HL-60/S4 treated with phorbol 12-myristate 13-acetate at 8.2 ng/mL for 4 days and 3 days (cell line): ENCODE data around the gene DOK3.

Experiments
- in situ Hi-C: fragments of 300-500 bp; cut with MboI; formaldehyde crosslinking; loops from 2 replicates; pipeline ENCODE4 v1.15.0; 2022; ENCODE audit warnings: low sequenced_read_pairs

The DOK3 gene

GRCh38 chr5:177484902-177485549, 24.6 kb downstream of the DOK3 start:
- in situ Hi-C loops = no loop called here

DNA sequence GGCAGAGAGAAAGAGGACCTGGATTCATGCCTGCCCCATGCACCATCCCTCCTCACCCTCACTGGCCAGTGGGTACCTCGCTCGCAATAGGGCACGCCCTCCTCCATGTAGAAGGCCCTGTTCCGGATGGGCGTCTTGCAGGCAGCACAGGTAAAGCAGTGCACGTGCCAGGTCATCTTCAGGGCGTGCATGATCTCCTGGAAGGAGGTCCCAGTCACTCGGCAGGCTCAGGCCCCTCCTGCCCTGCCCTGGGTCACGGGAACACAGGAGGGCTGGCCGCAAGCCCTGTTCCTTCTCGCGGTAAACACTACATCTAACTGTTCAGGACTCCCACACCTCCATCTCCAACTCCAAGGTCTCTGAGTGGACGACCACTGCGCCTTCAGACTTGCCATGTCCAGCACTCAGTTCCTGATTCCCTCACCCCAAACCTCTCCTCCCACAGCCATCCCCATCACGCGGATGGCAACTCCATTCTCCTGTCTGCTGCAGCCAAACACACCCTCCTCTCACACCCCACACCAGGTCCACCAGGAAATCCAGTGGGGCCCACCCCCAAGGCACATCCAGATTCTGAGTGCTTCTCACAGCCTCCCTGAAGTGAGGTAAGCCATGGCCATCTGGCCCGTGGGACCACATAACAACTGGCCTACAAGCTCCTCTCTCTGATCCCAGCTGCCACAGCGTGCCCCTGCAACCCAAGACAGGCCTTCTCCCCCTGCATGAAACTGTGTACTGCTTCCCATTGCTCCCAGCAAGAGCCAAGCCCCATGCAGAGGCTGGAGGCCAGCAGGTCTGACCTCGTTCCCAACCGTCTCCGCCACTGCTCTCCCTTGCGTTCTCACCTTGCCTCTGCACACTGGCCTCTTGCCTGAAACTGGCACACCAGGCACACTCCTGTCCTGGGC, 25.4 kb downstream of the DOK3 start:
- in situ Hi-C loops = no loop called here

DNA sequence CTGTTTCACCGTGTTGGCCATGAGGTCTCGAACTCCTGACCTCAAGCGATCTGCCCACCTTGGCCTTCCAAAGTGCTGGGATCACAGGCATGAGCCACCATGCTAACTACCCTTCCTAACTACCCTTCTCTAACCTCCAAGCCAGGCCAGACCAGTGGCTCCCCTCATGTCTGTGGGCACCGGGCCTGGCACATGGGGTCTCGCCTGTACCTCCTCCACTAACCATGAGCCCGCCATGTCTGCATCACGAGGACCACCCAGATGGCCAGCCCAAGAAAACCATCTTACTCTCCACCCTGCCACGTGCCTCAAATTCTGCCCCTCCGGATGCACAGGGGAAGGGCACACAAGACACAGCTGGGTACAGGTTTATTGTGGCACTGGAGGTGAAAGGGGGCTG, 26.6 kb downstream of the DOK3 start:
- in situ Hi-C loops = no loop called here

DNA sequence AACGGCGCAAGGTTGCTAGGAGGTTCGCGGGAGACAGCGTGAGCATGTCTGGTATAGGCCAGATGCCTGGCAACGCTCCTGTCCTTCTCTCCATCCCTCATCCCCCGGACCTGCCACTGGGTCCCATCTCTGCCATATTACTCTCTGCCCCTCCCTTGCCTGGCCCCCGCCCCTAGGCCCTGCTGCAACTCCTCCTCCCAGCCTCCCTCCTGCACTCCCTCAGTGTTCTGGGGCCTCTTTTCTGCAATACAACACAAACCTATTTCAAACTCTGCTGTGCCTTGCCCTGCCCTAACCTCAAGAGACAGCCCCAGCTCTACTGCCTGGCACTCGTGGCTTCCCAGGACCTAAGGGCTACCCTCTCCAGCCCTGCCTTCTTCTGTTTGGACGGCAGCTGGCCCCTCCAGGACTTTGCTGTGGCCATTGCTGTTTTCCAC, 27.2 kb downstream of the DOK3 start:
- in situ Hi-C loops = no loop called here

DNA sequence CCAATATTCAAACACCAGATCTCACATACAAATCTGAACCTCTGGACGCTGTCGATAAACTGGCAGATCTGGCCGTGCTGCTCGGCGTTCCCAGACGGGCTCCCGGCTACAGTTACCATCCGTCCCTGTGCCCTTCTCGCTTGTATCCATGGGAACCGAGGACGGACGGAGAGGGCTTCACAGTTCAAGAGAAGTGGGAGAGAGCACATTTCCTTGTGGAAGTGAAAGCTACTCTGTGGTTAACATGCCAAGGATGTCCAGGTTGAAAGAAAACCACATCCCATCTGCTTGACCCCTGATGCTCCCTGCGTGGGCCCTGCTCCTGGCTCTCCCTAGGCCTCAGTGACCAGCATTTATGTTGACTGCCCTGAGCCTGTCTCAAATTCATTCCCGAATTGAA, 29.9 kb downstream of the DOK3 start:
- in situ Hi-C loops = no loop called here

- in situ Hi-C loops = no loop called here
These were observed 30.6 kb downstream of the DOK3 start for GRCh38 chr5:177478711-177479646.

GRCh38 chr5:177477701-177478477, 31.7 kb downstream of the DOK3 start:
- in situ Hi-C loops = no loop called here

- in situ Hi-C loops = no loop called here
These were observed 32.9 kb downstream of the DOK3 start for GRCh38 chr5:177476531-177477233.

DNA sequence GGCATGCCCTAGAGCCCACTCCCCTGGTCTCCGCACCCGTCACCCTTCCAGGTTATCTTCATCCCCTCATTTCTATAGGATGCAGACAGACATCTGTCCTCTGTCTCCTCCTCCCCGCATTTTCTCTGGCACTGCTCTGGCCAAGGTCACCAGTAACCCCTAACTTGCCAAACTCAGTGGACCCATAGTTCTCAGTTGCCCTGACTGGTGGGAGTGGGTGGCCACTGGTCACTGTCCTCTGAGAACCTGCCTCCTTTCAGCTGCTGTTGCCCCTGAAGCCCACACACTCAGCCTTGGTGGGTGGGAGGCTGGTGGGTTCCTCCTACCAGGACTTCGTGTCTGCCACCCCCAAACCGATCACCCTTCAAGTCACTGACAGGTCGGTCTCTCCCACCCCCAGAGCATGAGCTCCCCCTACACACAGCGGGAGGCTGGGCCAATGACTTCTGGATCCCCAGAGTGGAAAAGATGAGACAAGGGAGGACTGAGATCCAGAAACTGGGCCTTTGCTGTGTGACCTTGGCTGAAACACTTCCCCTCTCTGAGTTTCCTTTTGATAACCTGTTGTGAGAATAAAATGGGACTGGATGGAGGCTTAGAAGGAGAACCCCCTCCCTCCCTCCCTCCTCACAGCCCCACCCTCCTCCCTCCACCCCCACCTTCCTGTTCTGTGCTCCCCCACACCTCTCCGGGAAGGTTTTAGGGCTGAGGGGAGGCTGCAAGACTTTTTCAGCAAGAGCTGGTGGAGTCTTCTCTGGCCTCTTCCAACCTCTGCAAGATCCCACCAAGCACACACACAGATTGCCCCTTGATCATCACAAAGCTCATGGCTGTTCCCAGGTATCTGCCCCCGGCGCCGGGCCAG, 33.8 kb downstream of the DOK3 start:
- in situ Hi-C loops = no loop called here

- in situ Hi-C loops = no loop called here
These were observed 34.6 kb downstream of the DOK3 start for GRCh38 chr5:177474846-177475562.

DNA sequence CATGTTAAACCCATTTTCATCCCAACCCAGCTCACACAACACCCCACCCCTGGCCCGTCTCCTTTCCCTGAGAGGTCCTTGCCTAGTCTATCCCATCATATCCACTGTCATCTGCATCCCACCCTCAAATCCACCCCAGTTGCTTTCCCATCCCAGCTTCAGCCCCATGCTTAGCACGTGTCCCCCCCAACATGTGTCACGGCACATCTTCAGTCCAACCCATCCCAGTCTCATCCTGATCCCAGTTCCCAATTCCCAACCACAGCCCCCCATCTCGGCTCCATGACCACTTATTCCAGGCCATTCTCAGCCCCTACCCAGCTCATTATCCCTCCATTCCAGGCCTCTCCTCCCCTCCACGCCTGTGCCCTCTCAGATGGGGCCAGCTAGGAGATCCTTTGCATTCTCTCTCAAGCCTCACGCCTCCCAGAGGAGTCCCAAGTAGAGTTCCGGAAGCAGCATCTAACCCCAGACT, 35.6 kb downstream of the DOK3 start:
- in situ Hi-C loops = no loop called here

DNA sequence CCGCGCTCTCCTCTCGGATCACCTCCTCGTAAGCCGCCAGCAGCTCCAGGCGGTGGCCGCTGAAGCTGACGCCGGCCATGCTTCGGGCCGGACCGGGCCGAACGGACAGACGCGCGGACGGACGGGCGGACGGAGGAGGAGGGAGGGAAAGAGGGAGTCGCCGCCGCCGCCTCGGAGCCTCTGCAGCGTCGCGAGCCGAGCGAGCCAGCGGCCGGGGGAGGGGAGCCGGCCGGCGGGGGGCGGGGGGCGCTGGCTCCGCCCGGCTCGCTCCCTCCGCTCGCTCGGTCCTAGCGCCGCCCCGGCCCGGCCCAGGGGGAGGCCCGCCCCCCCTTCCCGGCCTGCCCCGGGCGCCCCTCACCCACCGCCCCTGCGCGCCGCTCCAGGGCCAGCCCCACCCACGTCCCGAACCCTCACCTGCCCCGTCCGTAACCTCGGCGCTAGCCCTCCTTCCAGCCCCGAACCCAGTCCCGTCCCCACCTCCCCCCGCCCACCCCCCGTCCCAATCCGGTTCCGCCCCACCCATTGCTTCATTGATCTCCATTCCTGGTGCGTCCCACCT, 36.1 kb downstream of the DOK3 start, which contains the start of gene DBN1:
Gene DBN1, minus strand, starts transcription at position 192 of the 559 bp plus-strand sequence. Its CDS starts 113 bp downstream, at position 79.
- in situ Hi-C loops = no loop called here

GRCh38 chr5:177472460-177473442, 36.9 kb downstream of the DOK3 start:
- in situ Hi-C loops = no loop called here

- in situ Hi-C loops = no loop called here
These were observed 37.8 kb downstream of the DOK3 start for GRCh38 chr5:177471610-177472356.

- in situ Hi-C loops = no loop called here
These were observed 38.7 kb downstream of the DOK3 start for GRCh38 chr5:177470759-177471536.
